NCI-H526 (cell line): ENCODE results near the gene HOXB6.

Experiments used
- DNase-seq, 2 experiments: peaks; one replicate each; lab custom pipeline; 2025; lab: John Stamatoyannopoulos, UW

HOXB6 gene

DNA sequence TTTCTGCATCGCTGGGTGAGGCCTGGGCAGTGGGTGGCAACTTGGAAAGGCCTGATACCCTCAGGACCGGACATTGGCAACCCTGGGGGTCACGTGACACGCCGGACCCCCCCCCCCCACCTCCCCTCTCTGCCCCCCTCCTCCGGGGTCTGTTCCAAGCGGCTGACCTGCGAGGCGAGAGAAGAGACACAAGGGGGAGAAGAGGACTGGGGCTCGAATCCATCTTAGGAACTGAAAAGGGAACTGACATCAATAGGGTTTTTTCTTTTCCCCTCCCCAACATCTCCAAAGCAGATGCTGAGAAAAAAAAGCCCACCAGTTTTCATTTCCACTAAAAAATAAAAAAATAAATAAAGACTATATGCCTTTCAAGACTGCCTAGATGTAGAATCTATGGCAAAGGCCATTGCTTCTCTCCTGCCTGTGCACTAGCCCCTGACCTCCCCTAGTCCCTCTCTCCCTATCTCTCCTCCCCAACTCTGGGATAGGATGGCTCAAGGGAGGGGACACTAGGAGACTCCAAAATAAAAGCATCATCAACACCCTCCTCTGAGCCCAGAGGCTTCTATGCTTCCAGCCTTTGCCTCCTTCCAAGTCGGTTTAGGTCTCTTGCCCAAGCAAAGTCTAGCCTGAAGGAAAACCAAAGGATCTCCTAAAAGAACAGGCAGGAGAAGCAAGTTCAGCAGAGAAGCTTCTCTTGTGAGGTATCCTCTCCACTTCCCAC is 52.2 kb downstream of the HOXB6 start:
- no peak for DNase-seq

DNA sequence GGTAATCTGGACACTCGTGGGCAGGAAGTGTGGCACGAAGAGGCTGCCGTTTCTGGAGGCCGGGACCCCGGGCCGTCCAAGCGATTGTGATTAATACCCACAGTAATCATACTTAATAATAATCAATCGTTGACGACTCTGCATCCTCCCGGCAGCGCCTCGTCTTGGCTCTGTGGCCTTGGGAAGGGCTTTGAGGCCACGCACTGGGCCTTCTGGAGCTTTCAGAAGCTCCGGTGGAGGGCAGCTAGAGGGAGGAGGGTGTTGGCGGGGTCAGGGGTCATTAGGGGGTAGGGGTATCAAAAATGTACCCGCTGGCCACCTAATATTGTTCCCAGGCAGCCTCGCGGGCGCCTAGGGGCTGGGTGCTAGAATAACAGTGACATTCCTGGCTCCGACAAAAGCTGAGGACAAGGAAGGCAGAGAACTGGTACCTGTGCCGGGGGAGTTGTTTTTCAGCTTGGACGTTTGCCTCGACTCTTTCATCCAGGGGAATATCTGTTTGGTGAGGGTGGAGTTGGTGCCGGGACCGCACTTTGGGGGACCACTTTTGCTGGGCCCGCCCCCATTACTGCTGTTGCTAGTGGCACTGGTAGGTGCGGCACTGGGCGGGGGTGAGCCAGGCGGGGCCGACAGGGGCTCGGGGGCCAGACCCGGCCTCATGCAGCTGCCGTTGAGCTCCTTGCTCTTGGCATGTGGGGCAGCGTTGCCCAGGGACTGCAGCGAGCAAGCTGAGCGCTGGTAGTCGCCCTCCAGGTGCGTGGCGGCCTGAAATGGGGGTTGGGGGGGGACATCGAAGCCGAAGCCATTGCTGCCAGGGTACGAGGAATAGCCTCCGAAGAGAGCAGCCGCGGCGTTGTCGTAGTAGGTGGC is 53.0 kb downstream of the HOXB6 start:
- DNase-seq, result no peak

GRCh38 chr17:48551214-48551555 is 53.6 kb downstream of the HOXB6 start:
- no peak for DNase-seq

DNA sequence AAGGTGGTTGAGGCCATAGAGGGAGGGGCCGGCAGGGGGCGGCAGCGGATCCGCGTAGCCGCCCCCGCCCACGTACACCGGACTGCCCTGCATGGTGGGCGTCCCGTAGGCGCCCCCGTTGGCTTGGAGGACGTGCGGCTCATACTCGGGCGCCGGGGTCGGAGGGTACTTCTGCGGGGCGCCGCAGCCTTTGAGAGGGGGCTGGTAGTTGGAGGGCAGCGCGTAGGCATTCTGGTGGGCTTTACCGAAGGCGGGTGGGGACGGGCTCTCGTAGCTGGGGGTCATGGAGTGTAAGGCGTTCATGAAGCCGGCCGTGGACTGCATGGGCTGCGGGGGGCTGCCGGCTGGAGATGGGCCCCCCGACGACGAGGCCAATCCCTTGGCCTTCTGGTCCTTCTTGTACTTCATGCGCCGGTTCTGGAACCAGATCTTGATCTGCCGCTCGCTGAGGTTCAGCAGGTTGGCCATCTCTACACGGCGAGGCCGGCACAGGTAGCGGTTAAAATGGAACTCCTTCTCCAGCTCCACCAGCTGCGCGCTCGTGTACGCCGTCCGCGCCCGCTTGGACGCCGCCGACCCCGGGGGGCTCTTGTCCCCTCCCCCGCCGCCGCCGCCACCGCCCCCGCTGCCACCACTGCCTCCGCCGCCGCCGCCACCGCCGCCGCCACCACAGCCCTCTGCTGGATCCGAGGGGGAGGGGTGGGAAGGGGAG is 54.1 kb downstream of the HOXB6 start:
- DNase-seq, result no peak

DNA sequence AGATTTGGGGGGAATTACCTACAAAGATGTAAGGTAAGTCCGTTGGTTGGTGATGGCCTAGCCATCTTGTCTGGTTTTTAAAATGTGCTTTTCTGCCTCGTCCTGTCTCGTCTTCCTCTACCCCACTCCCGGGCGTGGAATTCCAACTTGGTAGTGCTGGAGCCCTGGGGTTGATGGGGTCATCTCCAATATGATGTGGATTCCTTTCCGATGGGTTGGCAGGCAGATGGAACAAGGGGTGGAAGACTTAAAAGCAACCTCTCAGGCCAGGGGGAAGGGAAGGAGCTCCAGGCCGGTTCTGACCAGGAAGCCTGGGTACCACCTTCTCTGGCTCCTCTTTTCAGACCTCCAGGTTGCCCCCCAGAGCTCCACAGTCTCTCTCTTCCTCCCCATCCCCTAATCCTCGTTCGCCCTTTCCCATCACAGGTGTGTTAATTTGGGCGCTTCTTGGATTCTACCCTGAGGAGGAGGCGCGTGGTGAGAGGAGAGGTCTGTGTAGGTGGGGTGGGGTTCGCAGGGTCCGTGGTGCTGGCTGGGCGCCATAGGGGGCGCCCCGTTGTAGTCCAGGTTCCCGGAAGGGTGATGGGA is 54.8 kb downstream of the HOXB6 start:
- no peak for DNase-seq

GRCh38 chr17:48549281-48549630 is 55.5 kb downstream of the HOXB6 start:
- DNase-seq, result no peak

GRCh38 chr17:48548523-48549280 is 56.1 kb downstream of the HOXB6 start:
- DNase-seq, result no peak

- no peak for DNase-seq
Measured at GRCh38 chr17:48547808-48548522, 56.8 kb downstream of the HOXB6 start.

DNA sequence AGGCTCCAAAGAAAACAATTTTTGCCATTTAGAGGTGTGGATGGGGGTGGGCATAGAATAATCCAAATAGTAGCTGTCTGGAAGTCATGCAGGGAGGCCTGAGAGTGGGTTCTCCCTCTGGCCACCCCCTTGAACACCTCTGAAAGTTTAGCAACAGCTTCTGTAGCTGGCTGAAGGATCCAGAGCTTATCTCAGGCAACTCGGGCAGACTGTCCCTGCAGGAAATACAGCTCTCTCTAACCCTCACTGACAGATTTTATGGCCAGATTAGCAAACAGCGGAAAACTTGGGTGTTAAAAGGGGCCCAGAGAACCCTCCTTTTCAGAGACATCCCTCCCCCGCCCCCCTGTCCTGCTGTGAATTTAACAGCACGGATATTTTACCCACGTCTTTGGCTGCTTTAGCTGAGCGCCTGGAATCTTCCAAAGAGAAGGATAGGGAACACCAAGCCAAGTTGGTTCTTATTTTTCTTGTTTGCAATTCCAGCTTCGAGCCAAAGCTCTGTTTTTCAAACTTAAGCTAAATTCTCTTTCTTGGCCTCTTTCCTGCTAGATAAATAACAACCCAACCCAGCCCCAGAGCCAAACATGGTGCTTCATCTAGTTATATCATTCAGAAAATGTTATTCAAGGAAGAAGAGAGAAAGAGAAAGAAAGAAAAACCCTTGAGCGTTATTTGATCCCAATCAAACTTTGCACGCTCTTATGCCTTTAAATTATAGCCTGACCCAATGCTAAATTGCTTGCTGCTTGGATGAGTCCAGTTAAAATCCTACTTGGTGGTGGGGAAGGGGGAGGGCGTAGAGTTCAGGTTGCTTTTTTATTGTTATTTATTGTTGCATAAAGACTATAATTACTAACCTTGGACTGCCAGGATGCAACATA is 57.6 kb downstream of the HOXB6 start:
- no peak for DNase-seq

- no peak for DNase-seq
Measured at GRCh38 chr17:48546137-48546923, 58.5 kb downstream of the HOXB6 start.
